Keratinocyte (primary cell): ENCODE results near the gene SUGCT.

Experiments
- CTCF ChIP-seq, 3 experiments: IDR thresholded peaks in 1 of 3; conservative IDR thresholded peaks in 1 of 3; optimal IDR thresholded peaks in 1 of 3; 2 replicates in 2 of 3; 3 replicates in 1 of 3; pipeline versions ENCODE3 to v1.5.1; 2011; ENCODE audit warnings: low read length in 3 of 3, mild to moderate bottlenecking in 3 of 3, moderate library complexity in 2 of 3, control low read depth in 1 of 3, inconsistent platforms in 1 of 3; ENCODE audit not compliant: insufficient read depth in 2 of 3; ENCODE audit errors: extremely low read depth in 1 of 3
- EZH2 ChIP-seq: IDR thresholded peaks from one replicate; pipeline ENCODE4 v1.6.1; 2012; ENCODE audit warnings: inconsistent platforms, mild to moderate bottlenecking, low read length, moderate library complexity

- TF ChIP-seq CTCF (optimal IDR thresholded peaks at IDR 0.05 in 1 of 3, IDR thresholded peaks at IDR 0.05 in 1 of 3, conservative IDR thresholded peaks at IDR 0.05 in 1 of 3; ENCODE audit: extremely low read depth in 1 of 3, insufficient read depth in 2 of 3, low read length in 3 of 3) (no peak), EZH2 (no peak)
Measured at GRCh38 chr7:40455485-40455884, 320.7 kb downstream of the SUGCT start.
